Purkinje cell (primary cell): ENCODE results near the gene TUBGCP5. TPM values are rescaled to one million over a fixed set of nuclear protein-coding genes. Genes with fewer than 3 reads are reported as not detected.

ENCODE experiments used
- polyA plus RNA-seq: library from polyadenylated mRNA; unstranded; fragments of >200 nt; fragmentation: Nextera tagmentation; gene quantifications from 2 replicates; pipeline ENCODE4 v1.2.1, GENCODE V29; 2014

The TUBGCP5 gene
- 13.2 and 25.7 TPM in 2 replicates for polyA plus RNA-seq

GRCh38 chr15:23039143-23039916 lies at the start of gene TUBGCP5:
Gene TUBGCP5, minus strand, starts transcription at chr15:23039569. Its CDS starts 26 bp downstream, at chr15:23039543.

GRCh38 chr15:22980189-22981050 lies 58.9 kb downstream of the TUBGCP5 start, which contains the start of gene CYFIP1:
Gene CYFIP1, minus strand, starts transcription at chr15:22980368. Its CDS starts 33,083 bp downstream, at chr15:22947285.

Other genes with a start within 250 kb of the TUBGCP5 start
- gene NIPA2, start 200.9 kb downstream of the TUBGCP5 start, polyA plus RNA-seq: 44.0 and 68.4 TPM in 2 replicates
- 12.1 and 13.1 TPM in 2 replicates for gene CYFIP1, start 59.2 kb downstream of the TUBGCP5 start, polyA plus RNA-seq
- gene GOLGA6L1, start 97.3 kb upstream of the TUBGCP5 start, polyA plus RNA-seq: not detected in 2 replicates